K562 (cell line): ENCODE measurements around the gene TMEM150A. TPM values are rescaled to one million over a fixed set of nuclear protein-coding genes. Genes with fewer than 3 reads are reported as not detected.

ENCODE experiments used
- ATAC-seq: fragments of 200-7000 bp; cut with Tn5 transposase; 3 replicates; pipeline ENCODE4 v1.9.1; 2020; ENCODE audit warnings: moderate library complexity
- BruUV-seq: library from RNA; stranded (reverse); fragments of 400-500 nt; replicated peaks from 2 replicates; lab custom pipeline; 2021; lab: Mats Ljungman, UMichigan
- CTCF ChIA-PET: fragments of 300-600 bp; formaldehyde crosslinking; extraction: SDS; loops from one replicate; lab custom pipeline; 2021; ENCODE audit warnings: low intra/inter-chr PET ratio; lab: Yijun Ruan, JAX
- POLR2A ChIA-PET: fragments of 300-600, 350-650 bp; sonication (Branson Sonifier 250); formaldehyde crosslinking; extraction: SDS; loops from one replicate; lab custom pipeline; 2021; ENCODE audit warnings: antibody characterized with exemption, inconsistent platforms; lab: Yijun Ruan, JAX
- DNase-seq, 4 experiments: peaks; one replicate each; pipeline versions ENCODE4 v3.0.0 to v3.0.0-alpha.2; 2011 to 2018; ENCODE audit warnings: low spot score in 3 of 4, mixed read lengths in 3 of 4; ENCODE audit errors: extremely low read depth in 1 of 4
- FAIRE-seq: peaks from 2 replicates; lab custom pipeline; 2011; peaks lifted over from hg19 to GRCh38; lab: Jason Lieb, UNC
- H2AFZ ChIP-seq: 2 replicates; pipeline ENCODE4 v1.6.0; 2011; ENCODE audit warnings: low read depth, low read length, control low read depth, inconsistent platforms
- H3K27ac ChIP-seq: fragments of 200-600 bp; 3 replicates; pipeline ENCODE4 v1.8.0; 2011; ENCODE audit warnings: low read depth, mild to moderate bottlenecking, control low read depth, inconsistent platforms, low read length, moderate library complexity, mixed read lengths; ENCODE audit errors: extremely low read depth
- H3K27me3 ChIP-seq, 2 experiments: fragments of 300-600 bp in 1 of 2; 2 replicates in 1 of 2; 3 replicates in 1 of 2; pipeline versions ENCODE4 v1.6.0 to v1.8.0; 2011; ENCODE audit warnings: inconsistent platforms in 2 of 2, low read length in 2 of 2, mild to moderate bottlenecking in 1 of 2, mixed read lengths in 1 of 2, moderate library complexity in 1 of 2; ENCODE audit not compliant: control insufficient read depth in 2 of 2, insufficient read depth in 2 of 2
- H3K36me3 ChIP-seq: fragments of 300-600 bp; 3 replicates; pipeline ENCODE4 v1.8.0; 2011; ENCODE audit warnings: mild to moderate bottlenecking, low read length, inconsistent platforms; ENCODE audit not compliant: control insufficient read depth, insufficient read depth
- H3K4me1 ChIP-seq, 2 experiments: fragments of 200-600 bp in 1 of 2; replicated peaks in 1 of 2; 2 replicates in 1 of 2; 3 replicates in 1 of 2; pipeline versions ENCODE4 v1.5.1 to v1.8.0; 2011; ENCODE audit warnings: inconsistent platforms in 2 of 2, low read length in 2 of 2, mild to moderate bottlenecking in 1 of 2, mixed read lengths in 1 of 2, moderate library complexity in 1 of 2; ENCODE audit not compliant: control insufficient read depth in 2 of 2, insufficient read depth in 2 of 2
- H3K4me2 ChIP-seq: 2 replicates; pipeline ENCODE4 v1.6.1; 2011; ENCODE audit warnings: low read length, control low read depth, inconsistent platforms, mixed read lengths; ENCODE audit not compliant: insufficient read depth
- H3K4me3 ChIP-seq: fragments of 200-600 bp; sonication (generic), shearing (Covaris generic); 2 replicates; pipeline ENCODE4 v1.5.1; 2016; ENCODE audit warnings: control low read depth, inconsistent platforms
- H3K79me2 ChIP-seq: fragments of 200-600 bp; 3 replicates; pipeline ENCODE4 v1.8.0; 2011; ENCODE audit warnings: low read length, inconsistent platforms; ENCODE audit not compliant: control insufficient read depth, insufficient read depth
- H3K9ac ChIP-seq, 2 experiments: 2 replicates each; pipeline versions ENCODE4 v1.6.0 to v1.6.1; 2011; ENCODE audit warnings: low read depth in 2 of 2, low read length in 2 of 2, control low read depth in 1 of 2, inconsistent platforms in 1 of 2, mild to moderate bottlenecking in 1 of 2, mixed read lengths in 1 of 2; ENCODE audit not compliant: insufficient read depth in 1 of 2
- H3K9me1 ChIP-seq: one replicate; pipeline ENCODE4 v1.6.0; 2011; ENCODE audit warnings: inconsistent platforms, mild to moderate bottlenecking, low read length, moderate library complexity; ENCODE audit not compliant: control insufficient read depth, insufficient read depth
- H3K9me3 ChIP-seq: replicated peaks from 2 replicates; pipeline ENCODE4 v1.5.1; 2011; ENCODE audit warnings: low read depth, low read length, inconsistent platforms; ENCODE audit not compliant: control insufficient read depth, insufficient read depth
- H4K20me1 ChIP-seq: replicated peaks from 2 replicates; pipeline ENCODE4 v1.6.1; 2011; ENCODE audit warnings: low read length, inconsistent platforms, mixed read lengths; ENCODE audit not compliant: control insufficient read depth, insufficient read depth
- CXXC5 ChIP-seq: fragments of 250-450 bp; sonication (Bioruptor Pico); IDR thresholded peaks from 2 replicates; pipeline ENCODE4 v1.8.0; 2022; ENCODE audit warnings: inconsistent platforms, mild to moderate bottlenecking, moderate library complexity
- DPF2 ChIP-seq: fragments of 450-650 bp; IDR thresholded peaks from 2 replicates; pipeline ENCODE4 v1.6.1; 2016
- FOXA1 ChIP-seq: fragments of 450-650 bp; IDR thresholded peaks from 2 replicates; pipeline ENCODE4 v1.6.1; 2016; ENCODE audit warnings: mild to moderate bottlenecking, borderline replicate concordance
- HNRNPL ChIP-seq: fragments of 200-400 bp; formaldehyde crosslinking; IDR thresholded peaks from 2 replicates; pipeline ENCODE4 v1.6.1; 2017; ENCODE audit warnings: low read depth, mild to moderate bottlenecking, low read length
- NFIX ChIP-seq: fragments of 250-450 bp; sonication (Bioruptor Pico); IDR thresholded peaks from 2 replicates; pipeline ENCODE4 v1.4.0; 2020; ENCODE audit warnings: low read depth, mild to moderate bottlenecking, moderate library complexity
- NKRF ChIP-seq: fragments of 450-650 bp; IDR thresholded peaks from 2 replicates; pipeline ENCODE4 v1.6.1; 2016; ENCODE audit warnings: borderline replicate concordance
- PRMT5 ChIP-seq: sonication (generic); formaldehyde crosslinking; IDR thresholded peaks from 2 replicates; pipeline ENCODE4 v1.5.0; 2020; ENCODE audit warnings: missing genetic modification reagents
- PYGO2 ChIP-seq: fragments of 450-650 bp; IDR thresholded peaks from 2 replicates; pipeline ENCODE4 v1.6.1; 2016; ENCODE audit warnings: mild to moderate bottlenecking, missing genetic modification characterization, moderate library complexity, missing compliant biosample characterization
- TARDBP ChIP-seq: fragments of 450-650 bp; IDR thresholded peaks from 2 replicates; pipeline ENCODE4 v1.6.1; 2016
- ZBTB34 ChIP-seq: fragments of 250-450 bp; sonication (Bioruptor Pico); IDR thresholded peaks from 2 replicates; pipeline ENCODE4 v1.8.0; 2021; ENCODE audit warnings: mild to moderate bottlenecking, moderate library complexity
- ZFP36 ChIP-seq: fragments of 150-350 bp; IDR thresholded peaks from 2 replicates; pipeline ENCODE4 v1.6.1; 2018; ENCODE audit warnings: low read length, low read depth; ENCODE audit not compliant: partially characterized antibody
- ZNF140 ChIP-seq: fragments of 250-450 bp; sonication (Bioruptor Pico); IDR thresholded peaks from 2 replicates; pipeline ENCODE4 v1.8.0; 2021; ENCODE audit warnings: moderate library complexity, mild to moderate bottlenecking, inconsistent platforms
- WGBS: fragments of 100-300 bp; shearing (Covaris generic); methylation state at CpG from one replicate; pipeline ENCODE4 v1.1.6; 2016; ENCODE audit warnings: low coverage, mixed read lengths; ENCODE audit not compliant: insufficient coverage; ENCODE audit errors: missing lambda C conversion rate; 5-methylcytosine and 5-hydroxymethylcytosine counted together
- in situ Hi-C: fragments of 300-500 bp; cut with MboI; formaldehyde crosslinking; loops from 4 replicates; pipeline ENCODE4 v1.15.0; 2018; ENCODE audit warnings: inconsistent platforms, mixed read lengths
- intact Hi-C: fragments of 100-400 bp; cut with micrococcal nuclease; formaldehyde crosslinking; loops from 2 replicates; pipeline ENCODE4 v1.14.2; 2022
- polyA plus RNA-seq, 8 experiments: library from polyadenylated mRNA; depleted of rRNA in 4 of 8; stranded (reverse) in 5 of 8; unstranded in 3 of 8; fragments of >200 nt; fragmentation: Nextera tagmentation in 2 of 8; fragmentation: Illumina TruSeq in 1 of 8; extraction: Ambion mirVana in 2 of 8; extraction: Trizol in 1 of 8; gene quantifications; 2 replicates each; pipeline versions ENCODE4 v1.2.1 to v1.2.3, GENCODE V29; 2011 to 2014; ENCODE audit warnings: inconsistent platforms in 1 of 8, missing spikeins in 1 of 8
- total RNA-seq, 7 experiments: library from RNA; depleted of rRNA in 6 of 7; stranded (reverse); fragments of >200 nt in 6 of 7; fragmentation: Illumina TruSeq in 2 of 7; extraction: Trizol in 2 of 7; gene quantifications; 2 replicates each; pipeline versions ENCODE4 v1.2.1 to v1.2.3, GENCODE V29; 2011 to 2021; ENCODE audit warnings: low replicate concordance in 1 of 7

The TMEM150A gene
- total and polyA plus RNA-seq, 9 of the 15 experiments (the other 6 are each of a cell fraction or from before 2014, with no cell fraction given): 3.9 to 17.1 (median 8.4) TPM

GRCh38 chr2:85554980-85555612 is 47.4 kb downstream of the TMEM150A start:
- CTCF ChIA-PET: no interaction called here
- Histone ChIP-seq H3K4me1 (peaks cover 8 to 12% of the 10 kb centered on the region in 2 experiments; a peak in 4 of 5 replicates), H3K79me2 (peaks cover 21% of the 10 kb centered on the region), H3K4me3 (no peak overlapping the region), H3K27me3 (no peaks in the 10 kb centered on the region), H2AFZ (no peak overlapping the region), H3K4me2 (no peak overlapping the region)
- WGBS: 91% methylated on average over 3 of the region's 3 CpGs
- no peak for DNase-seq
- TF ChIP-seq DPF2 (no peak), PYGO2 (tag) (no peak), TARDBP (no peak), CXXC5 (CRISPR knock-in tag) (no peak), ZFP36 (no peak), NFIX (no peak), ZNF140 (CRISPR knock-in tag) (no peak), FOXA1 (no peak), PRMT5 (CRISPR knock-in tag) (no peak), HNRNPL (no peak), NKRF (no peak), ZBTB34 (CRISPR knock-in tag) (no peak)
- TF ChIP-seq, all 486 proteins: peak for 0
- H3K9me3 ChIP-seq: no peaks in the 10 kb centered on the region
- intact Hi-C loops (loop anchor here (5.0 kb wide), 1 partner anchor 228 kb away; the partner anchor contains the start of gene TGOLN2), in situ Hi-C loops (loop anchor here (5.0 kb wide), 1 partner anchor 138 kb away; the partner anchor contains the start of gene SH2D6)
- H3K9ac ChIP-seq: no peak overlapping the region
- ATAC-seq: no peak
- no peaks in the 10 kb centered on the region for H4K20me1 ChIP-seq
- H3K27ac ChIP-seq: no peak overlapping the region
- H3K9me1 ChIP-seq: peaks cover 3% of the 10 kb centered on the region
- no TSS peak for BruUV-seq
- POLR2A ChIA-PET: interaction anchor here (1.5 to 24.3 kb wide), 3 partner anchors 10 to 201 kb away, joined by 4 to 1576 read pairs (median 358); partner anchors contain the start of genes CAPG, ELMOD3, MAT2A and RETSAT
- no peak for FAIRE-seq
- peaks cover 84% of the 10 kb centered on the region for H3K36me3 ChIP-seq
